K562 (cell line): ENCODE results near the gene METTL15. TPM values are rescaled to one million over a fixed set of nuclear protein-coding genes. Genes with fewer than 3 reads are reported as not detected.

Source experiments
- SMAD1 ChIP-seq: fragments of 150-350 bp; IDR thresholded peaks from 2 replicates; pipeline ENCODE4 v1.6.1; 2014; ENCODE audit warnings: low read length, low read depth; ENCODE audit not compliant: partially characterized antibody
- USF2 ChIP-seq: sonication (generic); formaldehyde crosslinking; IDR thresholded peaks from 2 replicates; pipeline ENCODE4 v1.5.0; 2020; ENCODE audit warnings: missing genetic modification reagents
- ZC3H8 ChIP-seq: fragments of 450-650 bp; IDR thresholded peaks from 2 replicates; pipeline ENCODE4 v1.6.1; 2017
- polyA plus RNA-seq, 8 experiments: library from polyadenylated mRNA; depleted of rRNA in 4 of 8; stranded (reverse) in 5 of 8; unstranded in 3 of 8; fragments of >200 nt; fragmentation: Nextera tagmentation in 2 of 8; fragmentation: Illumina TruSeq in 1 of 8; extraction: Ambion mirVana in 2 of 8; extraction: Trizol in 1 of 8; gene quantifications; 2 replicates each; pipeline versions ENCODE4 v1.2.1 to v1.2.3, GENCODE V29; 2011 to 2014; ENCODE audit warnings: inconsistent platforms in 1 of 8, missing spikeins in 1 of 8
- total RNA-seq, 7 experiments: library from RNA; depleted of rRNA in 6 of 7; stranded (reverse); fragments of >200 nt in 6 of 7; fragmentation: Illumina TruSeq in 2 of 7; extraction: Trizol in 2 of 7; gene quantifications; 2 replicates each; pipeline versions ENCODE4 v1.2.1 to v1.2.3, GENCODE V29; 2011 to 2021; ENCODE audit warnings: low replicate concordance in 1 of 7
- TF ChIP-seq, protein P1 (sequence below): fragments of 450-650 bp; IDR thresholded peaks from 2 replicates; pipeline ENCODE4 v1.6.1; 2016; ENCODE audit warnings: low read depth

The METTL15 gene
- total and polyA plus RNA-seq, 9 of the 15 experiments (the other 6 are each of a cell fraction or from before 2014, with no cell fraction given) = 10.7 to 21.7 (median 15.9) TPM

- TF ChIP-seq USF2 (CRISPR knock-in tag) (no peak), ZC3H8 (no peak), SMAD1 (no peak)
- TF ChIP-seq, protein P1, sequence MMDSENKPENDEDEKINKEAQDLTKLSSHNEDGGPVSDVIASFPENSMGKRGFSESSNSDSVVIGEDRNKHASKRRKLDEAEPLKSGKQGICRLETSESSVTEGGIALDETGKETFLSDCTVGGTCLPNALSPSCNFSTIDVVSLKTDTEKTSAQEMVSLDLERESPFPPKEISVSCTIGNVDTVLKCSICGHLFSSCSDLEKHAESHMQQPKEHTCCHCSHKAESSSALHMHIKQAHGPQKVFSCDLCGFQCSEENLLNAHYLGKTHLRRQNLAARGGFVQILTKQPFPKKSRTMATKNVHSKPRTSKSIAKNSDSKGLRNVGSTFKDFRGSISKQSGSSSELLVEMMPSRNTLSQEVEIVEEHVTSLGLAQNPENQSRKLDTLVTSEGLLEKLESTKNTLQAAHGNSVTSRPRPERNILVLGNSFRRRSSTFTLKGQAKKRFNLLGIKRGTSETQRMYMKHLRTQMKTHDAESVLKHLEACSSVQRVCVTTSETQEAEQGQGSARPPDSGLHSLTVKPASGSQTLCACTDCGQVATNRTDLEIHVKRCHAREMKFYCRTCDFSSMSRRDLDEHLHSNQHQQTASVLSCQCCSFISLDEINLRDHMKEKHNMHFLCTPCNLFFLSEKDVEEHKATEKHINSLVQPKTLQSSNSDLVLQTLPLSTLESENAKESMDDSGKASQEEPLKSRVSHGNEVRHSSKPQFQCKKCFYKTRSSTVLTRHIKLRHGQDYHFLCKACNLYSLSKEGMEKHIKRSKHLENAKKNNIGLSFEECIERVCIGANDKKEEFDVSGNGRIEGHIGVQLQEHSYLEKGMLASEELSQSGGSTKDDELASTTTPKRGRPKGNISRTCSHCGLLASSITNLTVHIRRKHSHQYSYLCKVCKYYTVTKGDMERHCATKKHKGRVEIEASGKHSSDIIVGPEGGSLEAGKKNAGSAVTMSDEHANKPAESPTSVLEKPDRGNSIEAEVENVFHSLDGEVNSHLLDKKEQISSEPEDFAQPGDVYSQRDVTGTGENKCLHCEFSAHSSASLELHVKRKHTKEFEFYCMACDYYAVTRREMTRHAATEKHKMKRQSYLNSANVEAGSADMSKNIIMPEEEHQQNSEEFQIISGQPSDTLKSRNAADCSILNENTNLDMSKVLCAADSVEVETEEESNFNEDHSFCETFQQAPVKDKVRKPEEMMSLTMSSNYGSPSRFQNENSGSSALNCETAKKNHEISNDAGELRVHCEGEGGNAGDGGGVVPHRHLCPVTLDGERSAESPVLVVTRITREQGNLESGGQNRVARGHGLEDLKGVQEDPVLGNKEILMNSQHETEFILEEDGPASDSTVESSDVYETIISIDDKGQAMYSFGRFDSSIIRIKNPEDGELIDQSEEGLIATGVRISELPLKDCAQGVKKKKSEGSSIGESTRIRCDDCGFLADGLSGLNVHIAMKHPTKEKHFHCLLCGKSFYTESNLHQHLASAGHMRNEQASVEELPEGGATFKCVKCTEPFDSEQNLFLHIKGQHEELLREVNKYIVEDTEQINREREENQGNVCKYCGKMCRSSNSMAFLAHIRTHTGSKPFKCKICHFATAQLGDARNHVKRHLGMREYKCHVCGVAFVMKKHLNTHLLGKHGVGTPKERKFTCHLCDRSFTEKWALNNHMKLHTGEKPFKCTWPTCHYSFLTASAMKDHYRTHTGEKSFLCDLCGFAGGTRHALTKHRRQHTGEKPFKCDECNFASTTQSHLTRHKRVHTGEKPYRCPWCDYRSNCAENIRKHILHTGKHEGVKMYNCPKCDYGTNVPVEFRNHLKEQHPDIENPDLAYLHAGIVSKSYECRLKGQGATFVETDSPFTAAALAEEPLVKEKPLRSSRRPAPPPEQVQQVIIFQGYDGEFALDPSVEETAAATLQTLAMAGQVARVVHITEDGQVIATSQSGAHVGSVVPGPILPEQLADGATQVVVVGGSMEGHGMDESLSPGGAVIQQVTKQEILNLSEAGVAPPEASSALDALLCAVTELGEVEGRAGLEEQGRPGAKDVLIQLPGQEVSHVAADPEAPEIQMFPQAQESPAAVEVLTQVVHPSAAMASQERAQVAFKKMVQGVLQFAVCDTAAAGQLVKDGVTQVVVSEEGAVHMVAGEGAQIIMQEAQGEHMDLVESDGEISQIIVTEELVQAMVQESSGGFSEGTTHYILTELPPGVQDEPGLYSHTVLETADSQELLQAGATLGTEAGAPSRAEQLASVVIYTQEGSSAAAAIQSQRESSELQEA = no peak
Observed at GRCh38 chr11:28086569-28086968, 21.6 kb upstream of the METTL15 start (continued).
